SK-N-SH (cell line): ENCODE results near the gene DSCAML1. TPM values are rescaled to one million over a fixed set of nuclear protein-coding genes. Genes with fewer than 3 reads are reported as not detected.

Experiments
- CTCF ChIA-PET: fragments of 300-600, 350-600 bp; formaldehyde crosslinking; extraction: SDS; loops from one replicate; lab custom pipeline; 2021; lab: Yijun Ruan, JAX
- POLR2A ChIA-PET: fragments of 350-600 bp; sonication (Branson Sonifier 250); formaldehyde crosslinking; extraction: SDS; loops from one replicate; lab custom pipeline; 2020; ENCODE audit warnings: antibody characterized with exemption, inconsistent platforms; lab: Yijun Ruan, JAX
- DNase-seq: peaks from one replicate; pipeline ENCODE4 v3.0.0; 2012
- H2AFZ ChIP-seq: fragments of 200-600 bp; sonication (generic); 2 replicates; pipeline ENCODE4 v1.8.1; 2016; ENCODE audit warnings: antibody characterized with exemption, mild to moderate bottlenecking, low read depth
- H3F3A ChIP-seq: fragments of 200-600 bp; sonication (generic); replicated peaks from 2 replicates; pipeline ENCODE3; 2016; ENCODE audit warnings: antibody characterized with exemption, mild to moderate bottlenecking; ENCODE audit not compliant: insufficient read depth
- H3K27ac ChIP-seq, 2 experiments: fragments of 200-500 bp in 1 of 2; fragments of 200-600 bp in 1 of 2; sonication (Bioruptor generic) in 1 of 2; sonication (generic), shearing (Covaris generic) in 1 of 2; 2 replicates each; pipeline versions ENCODE4 v1.5.1 to v1.6.1; 2014 to 2016; ENCODE audit warnings: low read depth in 2 of 2, inconsistent platforms in 1 of 2, low read length in 1 of 2, mild to moderate bottlenecking in 1 of 2, mixed read lengths in 1 of 2
- H3K27me3 ChIP-seq: fragments of 200-600 bp; sonication (generic), shearing (Covaris generic); 2 replicates; pipeline ENCODE4 v1.6.1; 2016; ENCODE audit warnings: mixed run types; ENCODE audit not compliant: insufficient read depth
- H3K36me3 ChIP-seq, 2 experiments: fragments of 200-500 bp in 1 of 2; fragments of 200-600 bp in 1 of 2; sonication (Bioruptor generic) in 1 of 2; sonication (generic) in 1 of 2; replicated peaks in 1 of 2; 2 replicates each; pipeline versions ENCODE3 to v1.5.1; 2014 to 2016; ENCODE audit warnings: low read length in 1 of 2, mild to moderate bottlenecking in 1 of 2; ENCODE audit not compliant: insufficient read depth in 2 of 2, control insufficient read depth in 1 of 2
- H3K4me1 ChIP-seq, 2 experiments: fragments of 200-500 bp in 1 of 2; fragments of 200-600 bp in 1 of 2; sonication (Bioruptor generic) in 1 of 2; sonication (generic), shearing (Covaris generic) in 1 of 2; 2 replicates each; pipeline versions ENCODE4 v1.5.1 to v1.6.1; 2014 to 2016; ENCODE audit warnings: low read depth in 1 of 2, low read length in 1 of 2, mixed run types in 1 of 2; ENCODE audit not compliant: insufficient read depth in 2 of 2, control insufficient read depth in 1 of 2
- H3K4me2 ChIP-seq: fragments of 200-600 bp; sonication (generic), shearing (Covaris generic); 2 replicates; pipeline ENCODE4 v1.6.1; 2017; ENCODE audit warnings: mixed run types
- H3K4me3 ChIP-seq, 2 experiments: fragments of 200-500 bp in 1 of 2; fragments of 200-600 bp in 1 of 2; sonication (Bioruptor generic) in 1 of 2; sonication (generic), shearing (Covaris generic) in 1 of 2; 2 replicates each; pipeline versions ENCODE4 v1.5.1 to v1.8.1; 2014 to 2016; ENCODE audit warnings: low read depth in 2 of 2, inconsistent platforms in 1 of 2, low read length in 1 of 2, mild to moderate bottlenecking in 1 of 2, mixed read lengths in 1 of 2, moderate library complexity in 1 of 2
- H3K79me2 ChIP-seq: fragments of 200-600 bp; sonication (generic); 2 replicates; pipeline ENCODE4 v1.8.1; 2017; ENCODE audit warnings: mild to moderate bottlenecking; ENCODE audit not compliant: insufficient read depth
- H3K9ac ChIP-seq: fragments of 200-600 bp; sonication (generic); 2 replicates; pipeline ENCODE4 v1.6.1; 2017; ENCODE audit warnings: mixed run types
- H3K9me2 ChIP-seq: fragments of 200-600 bp; sonication (generic); 2 replicates; pipeline ENCODE4 v1.6.1; 2017; ENCODE audit warnings: mixed run types
- H3K9me3 ChIP-seq: fragments of 200-600 bp; sonication (generic); 2 replicates; pipeline ENCODE4 v1.6.1; 2017; ENCODE audit warnings: mixed run types, mild to moderate bottlenecking, moderate library complexity
- H4K20me1 ChIP-seq: fragments of 200-600 bp; sonication (generic); 2 replicates; pipeline ENCODE4 v1.6.1; 2017; ENCODE audit warnings: mild to moderate bottlenecking, mixed run types; ENCODE audit not compliant: insufficient read depth
- ELF1 ChIP-seq: IDR thresholded peaks from 2 replicates; pipeline ENCODE4 v1.4.0; 2012
- FOSL2 ChIP-seq: IDR thresholded peaks from 2 replicates; pipeline ENCODE4 v1.4.0; 2012; ENCODE audit warnings: low read depth, mild to moderate bottlenecking, moderate library complexity, borderline replicate concordance
- GABPA ChIP-seq: IDR thresholded peaks from 2 replicates; pipeline ENCODE4 v1.4.0; 2012; ENCODE audit warnings: low read depth, mild to moderate bottlenecking
- MXI1 ChIP-seq: IDR thresholded peaks from 2 replicates; pipeline ENCODE4 v1.6.1; 2012; ENCODE audit warnings: mild to moderate bottlenecking, low read depth, low read length, improper control_type of control experiment
- NRF1 ChIP-seq: IDR thresholded peaks from 2 replicates; pipeline ENCODE4 v1.6.1; 2012; ENCODE audit warnings: low read depth, mild to moderate bottlenecking, low read length
- POLR2AphosphoS5 ChIP-seq: IDR thresholded peaks from 2 replicates; pipeline ENCODE4 v1.6.1; 2012; ENCODE audit warnings: low read depth, low read length
- RAD21 ChIP-seq: IDR thresholded peaks from 2 replicates; pipeline ENCODE4 v1.6.1; 2012; ENCODE audit warnings: mild to moderate bottlenecking, low read length
- RCOR1 ChIP-seq: fragments of 150-350 bp; IDR thresholded peaks from 2 replicates; pipeline ENCODE4 v1.6.1; 2017; ENCODE audit warnings: antibody characterized with exemption, low read length
- SMC3 ChIP-seq: IDR thresholded peaks from 2 replicates; pipeline ENCODE4 v1.6.1; 2012; ENCODE audit warnings: low read depth, low read length, improper control_type of control experiment
- WGBS: methylation state at CpG from one replicate; pipeline ENCODE4 v1.1.6; 2017; ENCODE audit warnings: low lambda C conversion rate; 5-methylcytosine and 5-hydroxymethylcytosine counted together
- polyA plus RNA-seq, 3 experiments: library from polyadenylated mRNA; depleted of rRNA; stranded (reverse); fragments of >200 nt; gene quantifications; 2 replicates each; pipeline ENCODE4 v1.2.3, GENCODE V29; 2012
- TF ChIP-seq, protein P1 (sequence below): IDR thresholded peaks from 2 replicates; pipeline ENCODE4 v1.6.1; 2012; ENCODE audit warnings: mild to moderate bottlenecking, low read depth, low read length, moderate library complexity
- TF ChIP-seq, protein P2 (sequence below): fragments of 150-350 bp; IDR thresholded peaks from 2 replicates; pipeline ENCODE4 v1.6.1; 2016; ENCODE audit warnings: mild to moderate bottlenecking, low read depth, low read length
- TF ChIP-seq, protein P3 (sequence below): IDR thresholded peaks from 2 replicates; pipeline ENCODE4; 2012
- TF ChIP-seq, protein P4 (sequence below): fragments of 150-350 bp; IDR thresholded peaks from 2 replicates; pipeline ENCODE4 v1.6.1; 2017; ENCODE audit warnings: antibody characterized with exemption, low read length, low read depth, borderline replicate concordance

The DSCAML1 gene
- polyA plus RNA-seq, 1 of the 3 experiments (the other 2 are of a cell fraction), result not detected

DNA sequence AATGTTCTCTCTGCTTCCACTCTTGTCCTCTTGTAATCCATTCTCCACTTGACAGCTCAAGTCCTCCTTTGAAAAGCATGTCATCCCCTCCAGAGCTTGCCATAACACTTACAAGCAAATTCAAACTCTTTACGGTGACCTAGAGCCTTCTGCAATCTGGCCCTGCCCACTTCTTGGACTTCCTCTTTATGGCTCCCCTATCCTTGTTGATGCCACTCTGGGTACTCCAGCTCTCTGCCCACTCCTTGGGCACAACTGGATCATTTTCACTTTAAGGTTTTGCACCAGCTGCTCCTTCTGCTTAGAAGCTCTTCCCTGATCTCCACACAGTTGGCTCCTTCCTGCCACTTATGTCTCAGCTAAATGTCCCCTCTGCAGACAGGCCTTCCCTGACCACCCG is 217.9 kb downstream of the DSCAML1 start (continued):
- TF ChIP-seq, protein P1, sequence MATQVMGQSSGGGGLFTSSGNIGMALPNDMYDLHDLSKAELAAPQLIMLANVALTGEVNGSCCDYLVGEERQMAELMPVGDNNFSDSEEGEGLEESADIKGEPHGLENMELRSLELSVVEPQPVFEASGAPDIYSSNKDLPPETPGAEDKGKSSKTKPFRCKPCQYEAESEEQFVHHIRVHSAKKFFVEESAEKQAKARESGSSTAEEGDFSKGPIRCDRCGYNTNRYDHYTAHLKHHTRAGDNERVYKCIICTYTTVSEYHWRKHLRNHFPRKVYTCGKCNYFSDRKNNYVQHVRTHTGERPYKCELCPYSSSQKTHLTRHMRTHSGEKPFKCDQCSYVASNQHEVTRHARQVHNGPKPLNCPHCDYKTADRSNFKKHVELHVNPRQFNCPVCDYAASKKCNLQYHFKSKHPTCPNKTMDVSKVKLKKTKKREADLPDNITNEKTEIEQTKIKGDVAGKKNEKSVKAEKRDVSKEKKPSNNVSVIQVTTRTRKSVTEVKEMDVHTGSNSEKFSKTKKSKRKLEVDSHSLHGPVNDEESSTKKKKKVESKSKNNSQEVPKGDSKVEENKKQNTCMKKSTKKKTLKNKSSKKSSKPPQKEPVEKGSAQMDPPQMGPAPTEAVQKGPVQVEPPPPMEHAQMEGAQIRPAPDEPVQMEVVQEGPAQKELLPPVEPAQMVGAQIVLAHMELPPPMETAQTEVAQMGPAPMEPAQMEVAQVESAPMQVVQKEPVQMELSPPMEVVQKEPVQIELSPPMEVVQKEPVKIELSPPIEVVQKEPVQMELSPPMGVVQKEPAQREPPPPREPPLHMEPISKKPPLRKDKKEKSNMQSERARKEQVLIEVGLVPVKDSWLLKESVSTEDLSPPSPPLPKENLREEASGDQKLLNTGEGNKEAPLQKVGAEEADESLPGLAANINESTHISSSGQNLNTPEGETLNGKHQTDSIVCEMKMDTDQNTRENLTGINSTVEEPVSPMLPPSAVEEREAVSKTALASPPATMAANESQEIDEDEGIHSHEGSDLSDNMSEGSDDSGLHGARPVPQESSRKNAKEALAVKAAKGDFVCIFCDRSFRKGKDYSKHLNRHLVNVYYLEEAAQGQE, result no peak
- no peak for TF ChIP-seq ELF1

DNA sequence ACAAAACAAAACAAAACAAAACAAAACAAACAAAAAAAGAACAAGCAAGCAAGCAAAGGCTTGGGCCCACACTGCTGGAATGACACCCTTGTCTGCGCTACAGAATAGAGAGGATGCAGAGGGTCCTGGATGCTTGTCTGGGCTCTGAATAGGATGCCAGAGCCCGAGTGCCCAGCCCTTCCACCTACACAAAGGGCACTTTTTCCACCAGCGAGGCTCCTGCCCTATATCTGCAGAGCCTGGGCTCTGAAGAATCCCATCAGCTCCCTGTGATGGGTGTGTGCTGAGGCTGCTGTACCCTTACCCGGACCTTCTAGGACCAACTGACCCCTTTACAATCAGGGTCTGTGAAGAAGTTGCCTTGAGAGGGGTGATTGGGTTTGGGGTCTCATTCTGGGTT is 221.2 kb downstream of the DSCAML1 start:
- no peak for DNase-seq
- no peaks in the 10 kb centered on the region for H3K36me3 ChIP-seq
- H3F3A ChIP-seq, result no peaks in the 10 kb centered on the region
- no peaks in the 10 kb centered on the region for H3K9me2 ChIP-seq
- H4K20me1 ChIP-seq, result no peaks in the 10 kb centered on the region
- H3K27me3 ChIP-seq, result peaks cover 13% of the 10 kb centered on the region; the same call in 1 of the 2 replicates
- ChIA-PET CTCF (no interaction called here), POLR2A (no interaction called here)
- H3K4me1 ChIP-seq, result peaks cover 0 to 10% of the 10 kb centered on the region in 2 experiments; a peak in 1 of 4 replicates
- 64% methylated on average over 2 of the region's 4 CpGs for WGBS
- H3K9ac ChIP-seq, result no peak overlapping the region
- TF ChIP-seq FOSL2 (no peak), GABPA (no peak), ELF1 (no peak)
- H3K27ac ChIP-seq, result no peak overlapping the region
- H3K79me2 ChIP-seq, result no peaks in the 10 kb centered on the region
- H3K9me3 ChIP-seq, result no peaks in the 10 kb centered on the region
- no peak overlapping the region for H2AFZ ChIP-seq
- H3K4me2 ChIP-seq, result no peak overlapping the region
- no peak overlapping the region for H3K4me3 ChIP-seq

DNA sequence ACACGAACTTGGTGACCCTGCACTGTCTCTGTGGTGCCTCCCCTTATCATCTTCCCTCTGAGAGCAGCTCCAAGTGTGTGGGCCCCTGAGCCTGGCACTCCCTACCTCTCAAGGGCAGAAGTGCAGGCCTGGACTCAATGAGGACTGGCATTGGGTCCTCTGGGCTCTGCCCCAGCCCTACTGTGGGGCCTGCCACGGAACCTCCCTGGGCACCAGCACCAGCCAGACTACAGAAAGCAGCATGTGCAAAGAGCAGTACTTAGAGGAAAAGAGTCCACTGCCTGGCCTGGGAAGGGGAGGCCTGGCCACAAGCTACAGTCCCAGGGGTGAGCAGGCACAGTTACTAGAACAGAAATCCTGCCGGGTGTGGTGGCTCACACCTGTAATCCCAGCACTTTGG is 222.5 kb downstream of the DSCAML1 start:
- POLR2A ChIA-PET, result no interaction called here
- TF ChIP-seq POLR2AphosphoS5 (no peak), RAD21 (no peak), FOSL2 (no peak), SMC3 (no peak), RCOR1 (no peak), ELF1 (no peak), GABPA (no peak), NRF1 (no peak), MXI1 (no peak)
- TF ChIP-seq, protein P2, sequence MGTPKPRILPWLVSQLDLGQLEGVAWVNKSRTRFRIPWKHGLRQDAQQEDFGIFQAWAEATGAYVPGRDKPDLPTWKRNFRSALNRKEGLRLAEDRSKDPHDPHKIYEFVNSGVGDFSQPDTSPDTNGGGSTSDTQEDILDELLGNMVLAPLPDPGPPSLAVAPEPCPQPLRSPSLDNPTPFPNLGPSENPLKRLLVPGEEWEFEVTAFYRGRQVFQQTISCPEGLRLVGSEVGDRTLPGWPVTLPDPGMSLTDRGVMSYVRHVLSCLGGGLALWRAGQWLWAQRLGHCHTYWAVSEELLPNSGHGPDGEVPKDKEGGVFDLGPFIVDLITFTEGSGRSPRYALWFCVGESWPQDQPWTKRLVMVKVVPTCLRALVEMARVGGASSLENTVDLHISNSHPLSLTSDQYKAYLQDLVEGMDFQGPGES, result no peak
- TF ChIP-seq, protein P1, result no peak
- TF ChIP-seq, protein P3, sequence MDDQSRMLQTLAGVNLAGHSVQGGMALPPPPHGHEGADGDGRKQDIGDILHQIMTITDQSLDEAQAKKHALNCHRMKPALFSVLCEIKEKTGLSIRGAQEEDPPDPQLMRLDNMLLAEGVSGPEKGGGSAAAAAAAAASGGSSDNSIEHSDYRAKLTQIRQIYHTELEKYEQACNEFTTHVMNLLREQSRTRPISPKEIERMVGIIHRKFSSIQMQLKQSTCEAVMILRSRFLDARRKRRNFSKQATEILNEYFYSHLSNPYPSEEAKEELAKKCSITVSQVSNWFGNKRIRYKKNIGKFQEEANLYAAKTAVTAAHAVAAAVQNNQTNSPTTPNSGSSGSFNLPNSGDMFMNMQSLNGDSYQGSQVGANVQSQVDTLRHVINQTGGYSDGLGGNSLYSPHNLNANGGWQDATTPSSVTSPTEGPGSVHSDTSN, result no peak
- TF ChIP-seq, protein P4, sequence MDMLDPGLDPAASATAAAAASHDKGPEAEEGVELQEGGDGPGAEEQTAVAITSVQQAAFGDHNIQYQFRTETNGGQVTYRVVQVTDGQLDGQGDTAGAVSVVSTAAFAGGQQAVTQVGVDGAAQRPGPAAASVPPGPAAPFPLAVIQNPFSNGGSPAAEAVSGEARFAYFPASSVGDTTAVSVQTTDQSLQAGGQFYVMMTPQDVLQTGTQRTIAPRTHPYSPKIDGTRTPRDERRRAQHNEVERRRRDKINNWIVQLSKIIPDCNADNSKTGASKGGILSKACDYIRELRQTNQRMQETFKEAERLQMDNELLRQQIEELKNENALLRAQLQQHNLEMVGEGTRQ, result no peak

More for the DNA sequence above, 222.5 kb downstream of the DSCAML1 start:
- H3K4me1 ChIP-seq, result peaks cover 0 to 14% of the 10 kb centered on the region in 2 experiments; a peak in 1 of 4 replicates
- CTCF ChIA-PET, result interaction anchor here (0.9 to 1.0 kb wide), 2 partner anchors 131 to 233 kb away, joined by 4 to 5 read pairs; no protein-coding TSS in a partner anchor
- no peak overlapping the region for H3K4me3 ChIP-seq
- no peaks in the 10 kb centered on the region for H3K79me2 ChIP-seq
- H3K4me2 ChIP-seq, result no peak overlapping the region
- H4K20me1 ChIP-seq, result no peaks in the 10 kb centered on the region
- H2AFZ ChIP-seq, result no peak overlapping the region
- 41% methylated on average over 2 of the region's 3 CpGs for WGBS
- peaks cover 12% of the 10 kb centered on the region; the same call in 1 of the 2 replicates for H3K27me3 ChIP-seq
- no peaks in the 10 kb centered on the region for H3K9me3 ChIP-seq
- no peak for DNase-seq
- no peaks in the 10 kb centered on the region for H3K9me2 ChIP-seq
- H3K27ac ChIP-seq, result no peak overlapping the region
- no peak overlapping the region for H3K9ac ChIP-seq
- H3F3A ChIP-seq, result no peaks in the 10 kb centered on the region
- H3K36me3 ChIP-seq, result no peaks in the 10 kb centered on the region
